SU-DHL-6 (cell line): ENCODE results near the gene THUMPD3.

Experiments used
- H2AFZ ChIP-seq: fragments of 200-600 bp; sonication (generic); 2 replicates; pipeline ENCODE4 v1.6.1; 2014; ENCODE audit warnings: low read depth, mild to moderate bottlenecking, moderate library complexity, mixed read lengths, antibody characterized with exemption, low read length; ENCODE audit not compliant: severe bottlenecking
- H3F3A ChIP-seq: fragments of 200-600 bp; shearing (Covaris generic); 2 replicates; pipeline ENCODE4 v1.6.0; 2016; ENCODE audit warnings: antibody characterized with exemption, mild to moderate bottlenecking; ENCODE audit not compliant: insufficient read depth
- H3K27ac ChIP-seq: fragments of 200-600 bp; sonication (generic); 2 replicates; pipeline ENCODE4 v1.5.1; 2016; ENCODE audit warnings: low read depth, mild to moderate bottlenecking, low read length, moderate library complexity, mixed read lengths
- H3K27me3 ChIP-seq: fragments of 200-600 bp; sonication (generic), shearing (Covaris generic); 2 replicates; pipeline ENCODE4 v1.6.0; 2014; ENCODE audit warnings: mild to moderate bottlenecking, low read length
- H3K36me3 ChIP-seq: fragments of 200-600 bp; sonication (generic); 2 replicates; pipeline ENCODE4 v1.6.1; 2014; ENCODE audit warnings: mild to moderate bottlenecking, low read length, mixed read lengths
- H3K4me2 ChIP-seq: fragments of 300-600, 200-600 bp; shearing (Covaris generic), sonication (generic); 2 replicates; pipeline ENCODE4 v1.6.0; 2014; ENCODE audit warnings: low read length, low read depth, mild to moderate bottlenecking; ENCODE audit not compliant: poor library complexity, severe bottlenecking
- H3K4me3 ChIP-seq: fragments of 200-600 bp; sonication (generic); 2 replicates; pipeline ENCODE4 v1.5.1; 2014; ENCODE audit warnings: antibody characterized with exemption, low read length, mild to moderate bottlenecking, mixed read lengths; ENCODE audit not compliant: insufficient read depth, poor library complexity, severe bottlenecking
- H3K79me2 ChIP-seq: fragments of 200-600 bp; sonication (generic); 2 replicates; pipeline ENCODE4 v1.6.1; 2014; ENCODE audit warnings: mild to moderate bottlenecking, low read length, moderate library complexity; ENCODE audit not compliant: insufficient read depth
- H3K9ac ChIP-seq: fragments of 200-600 bp; sonication (generic); 2 replicates; pipeline ENCODE4 v1.7.0; 2014; ENCODE audit warnings: mild to moderate bottlenecking, low read length
- H3K9me2 ChIP-seq: fragments of 200-600 bp; sonication (generic); replicated peaks from 2 replicates; pipeline ENCODE4 v1.6.1; 2014; ENCODE audit warnings: low read length; ENCODE audit not compliant: insufficient read depth
- H3K9me3 ChIP-seq: fragments of 200-600 bp; sonication (generic); 2 replicates; pipeline ENCODE4 v1.6.1; 2014; ENCODE audit warnings: low read length, mixed read lengths; ENCODE audit not compliant: insufficient read depth
- H4K20me1 ChIP-seq: fragments of 200-600 bp; sonication (generic); 2 replicates; pipeline ENCODE4 v1.6.1; 2014; ENCODE audit warnings: low read depth, mild to moderate bottlenecking, antibody characterized with exemption, low read length, moderate library complexity, mixed read lengths
- CTCF ChIP-seq: fragments of 200-600 bp; sonication (generic); IDR thresholded peaks from one replicate; pipeline ENCODE4 v1.5.1; 2017; ENCODE audit warnings: antibody characterized with exemption, mild to moderate bottlenecking, low read length, moderate library complexity; ENCODE audit not compliant: insufficient read depth, poor library complexity, severe bottlenecking
- EZH2phosphoT487 ChIP-seq: fragments of 200-600 bp; sonication (generic), shearing (Covaris generic); conservative IDR thresholded peaks from 2 replicates; pipeline ENCODE4 v1.6.1; 2018; ENCODE audit warnings: mild to moderate bottlenecking, antibody characterized with exemption, low read length, moderate library complexity, mixed read lengths

The THUMPD3 gene

GRCh38 chr3:9373465-9373864, 10.6 kb downstream of the THUMPD3 start:
- no peak overlapping the region for H3K27ac ChIP-seq
- no peak for TF ChIP-seq EZH2phosphoT487
- no peak for TF ChIP-seq CTCF
- no peaks in the 10 kb centered on the region for H4K20me1 ChIP-seq
- no peaks in the 10 kb centered on the region for H3K9me3 ChIP-seq
- H3K4me3 ChIP-seq: no peak overlapping the region
- no peaks in the 10 kb centered on the region for H3F3A ChIP-seq
- peaks cover 35% of the 10 kb centered on the region; the same call in 1 of the 2 replicates for H3K36me3 ChIP-seq
- H3K27me3 ChIP-seq: no peaks in the 10 kb centered on the region
- no peak overlapping the region for H2AFZ ChIP-seq
- H3K79me2 ChIP-seq: no peaks in the 10 kb centered on the region
- no peaks in the 10 kb centered on the region for H3K9me2 ChIP-seq
- no peak overlapping the region for H3K9ac ChIP-seq
- no peak overlapping the region for H3K4me2 ChIP-seq

- no peaks in the 10 kb centered on the region for H4K20me1 ChIP-seq
- H3K9ac ChIP-seq: no peak overlapping the region
- H3K4me2 ChIP-seq: no peak overlapping the region
- H3K27ac ChIP-seq: no peak overlapping the region
- H3K9me3 ChIP-seq: no peaks in the 10 kb centered on the region
- peaks cover 17% of the 10 kb centered on the region; the same call in 1 of the 2 replicates for H3K36me3 ChIP-seq
- H3F3A ChIP-seq: peaks cover 19% of the 10 kb centered on the region
- no peaks in the 10 kb centered on the region for H3K79me2 ChIP-seq
- no peak overlapping the region for H3K4me3 ChIP-seq
- TF ChIP-seq CTCF (no peak), EZH2phosphoT487 (no peak)
- no peaks in the 10 kb centered on the region for H3K9me2 ChIP-seq
- no peaks in the 10 kb centered on the region for H3K27me3 ChIP-seq
- no peak overlapping the region for H2AFZ ChIP-seq
These were observed 15.1 kb downstream of the THUMPD3 start for GRCh38 chr3:9377981-9378380.

- peaks cover 17% of the 10 kb centered on the region; the same call in 1 of the 2 replicates for H3K36me3 ChIP-seq
- H3K79me2 ChIP-seq: no peaks in the 10 kb centered on the region
- H3F3A ChIP-seq: peaks cover 30% of the 10 kb centered on the region
These were observed 16.5 kb downstream of the THUMPD3 start for GRCh38 chr3:9379327-9379726.

More at GRCh38 chr3:9379327-9379726, 16.5 kb downstream of the THUMPD3 start:
- Histone ChIP-seq H4K20me1 (no peaks in the 10 kb centered on the region), H3K4me2 (no peak overlapping the region), H3K27me3 (no peaks in the 10 kb centered on the region), H2AFZ (no peak overlapping the region), H3K9ac (no peak overlapping the region), H3K9me3 (no peaks in the 10 kb centered on the region), H3K9me2 (no peaks in the 10 kb centered on the region), H3K27ac (no peak overlapping the region), H3K4me3 (no peak overlapping the region)
- TF ChIP-seq EZH2phosphoT487: no peak
- TF ChIP-seq CTCF: no peak
